ENCODE results near the gene SCNN1A. TPM values are rescaled to one million over a fixed set of nuclear protein-coding genes. Genes with fewer than 3 reads are reported as not detected.
"Not testable (repeated sequence)": the region's sequence is repeated elsewhere in the genome, so short reads cannot be mapped to it uniquely, and the experiment has no call there.

Gene SCNN1A
- total and polyA plus RNA-seq, 2 experiments from 2014 or later: 21.7 to 28.4 TPM

DNA sequence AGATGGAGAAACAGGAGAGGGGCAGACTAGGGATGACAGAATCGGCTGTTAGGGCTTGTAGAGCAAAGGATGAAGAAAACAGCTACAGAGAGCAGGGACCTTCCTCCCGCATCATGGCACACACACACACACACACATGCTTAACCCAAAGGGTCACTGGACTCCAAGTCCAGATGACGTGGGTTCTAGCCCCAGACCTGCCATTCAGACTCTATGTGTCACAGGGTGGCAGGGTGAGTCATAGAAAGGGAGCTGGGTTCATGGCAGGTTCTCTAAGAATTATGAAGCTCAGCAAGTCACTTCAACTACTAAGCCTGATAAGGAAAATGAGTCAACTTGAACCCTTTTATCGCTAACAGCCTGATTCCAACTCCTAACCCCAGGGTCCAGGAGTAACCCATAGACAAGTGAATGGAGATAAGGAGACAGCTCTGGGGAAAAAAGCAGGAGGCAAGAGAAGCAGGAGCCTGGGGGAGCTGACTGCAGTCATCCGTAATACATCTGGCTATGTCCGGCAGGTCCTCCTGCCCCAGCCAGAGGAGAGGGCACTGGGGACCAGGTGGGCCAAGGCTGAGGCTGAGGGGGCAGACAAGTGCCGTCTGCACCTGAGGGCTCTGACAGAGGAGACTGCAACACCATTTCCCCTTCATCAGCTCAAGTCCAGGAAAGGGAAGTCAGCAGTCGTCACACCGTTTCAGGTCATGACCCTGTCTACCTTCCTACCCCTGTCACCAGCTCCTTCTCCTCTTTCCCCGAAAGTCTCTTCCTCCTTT, 29.9 kb downstream of the SCNN1A start:
- peak; percentile 88 for DNase-seq (ENCODE audit: low spot score)
- Histone ChIP-seq H3K4me1 (ENCODE audit: insufficient read depth) (peaks cover 29% of the 10 kb centered on the region), H3K27me3 (no peaks in the 10 kb centered on the region), H3K36me3 (replicated peaks; ENCODE audit: insufficient read depth, low read depth) (no peaks in the 10 kb centered on the region), H3K9me2 (replicated peaks; ENCODE audit: insufficient read depth) (no peaks in the 10 kb centered on the region), H3K4me3 (no peak overlapping the region), H3K9me3 (ENCODE audit: low read depth) (no peaks in the 10 kb centered on the region), H4K20me1 (ENCODE audit: insufficient read depth, poor library complexity, severe bottlenecking) (no peaks in the 10 kb centered on the region), H2AFZ (no peak overlapping the region), H3K4me2 (peak overlapping the region; percentile 28), H3K27ac (peak overlapping the region; percentile 78), H3K79me2 (peaks cover 22% of the 10 kb centered on the region)
- TF ChIP-seq EZH2phosphoT487 (IDR thresholded peaks at IDR 0.05; ENCODE audit: low read depth, severe bottlenecking, unreplicated experiment) (no peak), EZH2 (IDR thresholded peaks at IDR 0.05; ENCODE audit: borderline replicate concordance) (no peak)
- TF ChIP-seq, protein P1, sequence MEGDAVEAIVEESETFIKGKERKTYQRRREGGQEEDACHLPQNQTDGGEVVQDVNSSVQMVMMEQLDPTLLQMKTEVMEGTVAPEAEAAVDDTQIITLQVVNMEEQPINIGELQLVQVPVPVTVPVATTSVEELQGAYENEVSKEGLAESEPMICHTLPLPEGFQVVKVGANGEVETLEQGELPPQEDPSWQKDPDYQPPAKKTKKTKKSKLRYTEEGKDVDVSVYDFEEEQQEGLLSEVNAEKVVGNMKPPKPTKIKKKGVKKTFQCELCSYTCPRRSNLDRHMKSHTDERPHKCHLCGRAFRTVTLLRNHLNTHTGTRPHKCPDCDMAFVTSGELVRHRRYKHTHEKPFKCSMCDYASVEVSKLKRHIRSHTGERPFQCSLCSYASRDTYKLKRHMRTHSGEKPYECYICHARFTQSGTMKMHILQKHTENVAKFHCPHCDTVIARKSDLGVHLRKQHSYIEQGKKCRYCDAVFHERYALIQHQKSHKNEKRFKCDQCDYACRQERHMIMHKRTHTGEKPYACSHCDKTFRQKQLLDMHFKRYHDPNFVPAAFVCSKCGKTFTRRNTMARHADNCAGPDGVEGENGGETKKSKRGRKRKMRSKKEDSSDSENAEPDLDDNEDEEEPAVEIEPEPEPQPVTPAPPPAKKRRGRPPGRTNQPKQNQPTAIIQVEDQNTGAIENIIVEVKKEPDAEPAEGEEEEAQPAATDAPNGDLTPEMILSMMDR (IDR thresholded peaks at IDR 0.05; ENCODE audit: poor library complexity): no peak
- WGBS (ENCODE audit: low lambda C conversion rate, missing lambda C conversion rate): 58% methylated on average over 10 of the region's 10 CpGs

DNA sequence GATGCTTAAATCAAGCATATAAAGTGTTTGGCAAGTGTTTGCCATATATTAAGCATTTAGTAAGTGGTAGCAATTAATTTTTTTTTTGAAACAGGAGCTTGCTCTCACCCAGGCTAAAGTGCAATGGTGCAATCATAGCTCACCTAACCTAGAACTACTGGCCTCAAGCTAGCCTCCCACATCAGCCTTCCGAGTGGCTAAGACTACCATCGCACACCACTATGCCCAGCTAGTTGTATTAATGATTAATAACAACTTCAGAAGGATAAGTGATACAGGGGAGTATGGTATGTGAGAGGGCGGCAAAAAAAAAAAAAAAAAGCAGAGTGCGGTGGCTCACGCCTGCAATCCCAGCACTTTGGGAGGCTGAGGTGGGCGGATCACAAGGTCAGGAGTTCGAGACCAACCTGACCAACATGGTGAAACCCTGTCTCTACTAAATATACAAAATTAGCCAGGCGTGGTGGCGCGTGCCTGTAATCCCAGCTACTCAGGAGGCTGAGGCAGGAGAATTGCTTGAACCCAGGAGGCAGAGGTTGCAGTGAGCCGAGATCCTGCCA, 31.2 kb downstream of the SCNN1A start:
- H3K4me3 ChIP-seq; H4K20me1 ChIP-seq (ENCODE audit: insufficient read depth, poor library complexity, severe bottlenecking); H3K27ac ChIP-seq; DNase-seq (ENCODE audit: low spot score); H3K27me3 ChIP-seq; H3K9me3 ChIP-seq (ENCODE audit: low read depth); H3K9me2 ChIP-seq (replicated peaks; ENCODE audit: insufficient read depth); H3K4me2 ChIP-seq; H2AFZ ChIP-seq; H3K36me3 ChIP-seq (replicated peaks; ENCODE audit: insufficient read depth, low read depth): not testable (repeated sequence)
- 100% methylated on average over 11 of the region's 11 CpGs for WGBS (ENCODE audit: low lambda C conversion rate, missing lambda C conversion rate)
- Histone ChIP-seq H3K4me1 (ENCODE audit: insufficient read depth) (peaks cover 33% of the 10 kb centered on the region), H3K79me2 (peaks cover 35% of the 10 kb centered on the region)

GRCh38 chr12:6343518-6343917, 31.8 kb downstream of the SCNN1A start:
- peaks cover 13% of the 10 kb centered on the region for H4K20me1 ChIP-seq (ENCODE audit: insufficient read depth, poor library complexity, severe bottlenecking)
- WGBS (ENCODE audit: low lambda C conversion rate, missing lambda C conversion rate): 57% methylated on average over 5 of the region's 5 CpGs
- peaks cover 40% of the 10 kb centered on the region for H3K4me1 ChIP-seq (ENCODE audit: insufficient read depth)
- H3K4me2 ChIP-seq: no peak overlapping the region
- peak overlapping the region; percentile 99 for H3K27ac ChIP-seq
- DNase-seq (ENCODE audit: low spot score): no peak
- H3K9me3 ChIP-seq (ENCODE audit: low read depth): no peaks in the 10 kb centered on the region
- H3K36me3 ChIP-seq (replicated peaks; ENCODE audit: insufficient read depth, low read depth): no peaks in the 10 kb centered on the region
- H3K9me2 ChIP-seq (replicated peaks; ENCODE audit: insufficient read depth): no peaks in the 10 kb centered on the region
- TF ChIP-seq EZH2phosphoT487 (IDR thresholded peaks at IDR 0.05; ENCODE audit: low read depth, severe bottlenecking, unreplicated experiment): no peak
- TF ChIP-seq EZH2 (IDR thresholded peaks at IDR 0.05; ENCODE audit: borderline replicate concordance): no peak
- TF ChIP-seq, protein P1 (IDR thresholded peaks at IDR 0.05; ENCODE audit: poor library complexity): no peak
- H3K27me3 ChIP-seq: no peaks in the 10 kb centered on the region
- peaks cover 42% of the 10 kb centered on the region for H3K79me2 ChIP-seq
- H2AFZ ChIP-seq: peak overlapping the region; percentile 39
- H3K4me3 ChIP-seq: no peak overlapping the region

DNA sequence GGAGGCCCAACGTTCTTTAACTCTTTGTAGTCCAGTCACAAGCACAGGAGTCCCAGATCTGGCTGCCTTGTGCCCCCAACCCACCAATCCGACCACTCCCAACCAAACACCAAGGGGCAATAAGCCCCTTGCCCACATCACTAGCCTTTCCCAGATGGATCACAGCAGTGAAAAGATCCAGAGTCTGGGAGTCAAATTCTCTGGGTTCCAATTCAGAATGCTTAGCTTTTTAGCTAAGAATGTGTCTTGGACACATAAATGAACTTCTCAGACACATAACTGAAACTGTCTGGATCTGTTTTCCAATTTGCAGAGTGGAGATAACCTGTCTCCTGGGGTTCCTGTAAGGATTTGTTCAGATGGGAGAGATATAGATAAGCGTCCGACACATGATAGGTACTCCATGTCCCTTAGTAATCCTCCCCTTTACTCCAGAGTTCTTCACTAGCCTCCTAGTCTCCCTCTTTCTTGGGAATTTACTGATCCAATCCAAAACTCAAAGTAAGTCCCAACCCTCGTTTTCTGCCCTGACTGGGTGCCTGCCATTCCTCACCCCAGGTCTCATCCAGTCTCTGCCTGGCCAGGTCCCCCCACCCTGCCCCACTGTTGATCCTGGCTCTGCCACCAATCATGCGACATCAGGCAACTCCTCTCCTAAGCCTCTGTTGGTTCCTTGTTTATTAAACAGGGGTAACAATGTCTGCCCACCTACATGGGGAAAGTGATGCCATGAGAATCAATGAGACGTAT, 33.0 kb downstream of the SCNN1A start:
- no peaks in the 10 kb centered on the region for H3K9me3 ChIP-seq (ENCODE audit: low read depth)
- peaks cover 51% of the 10 kb centered on the region for H3K4me1 ChIP-seq (ENCODE audit: insufficient read depth)
- H3K4me3 ChIP-seq: no peak overlapping the region
- peak overlapping the region; percentile 99 for H3K27ac ChIP-seq
- no peaks in the 10 kb centered on the region for H3K36me3 ChIP-seq (replicated peaks; ENCODE audit: insufficient read depth, low read depth)
- no peaks in the 10 kb centered on the region for H3K27me3 ChIP-seq
- peaks cover 13% of the 10 kb centered on the region for H4K20me1 ChIP-seq (ENCODE audit: insufficient read depth, poor library complexity, severe bottlenecking)
- 45% methylated on average over 7 of the region's 7 CpGs for WGBS (ENCODE audit: low lambda C conversion rate, missing lambda C conversion rate)
- peaks cover 54% of the 10 kb centered on the region for H3K79me2 ChIP-seq
- TF ChIP-seq EZH2phosphoT487 (IDR thresholded peaks at IDR 0.05; ENCODE audit: low read depth, severe bottlenecking, unreplicated experiment) (no peak), EZH2 (IDR thresholded peaks at IDR 0.05; ENCODE audit: borderline replicate concordance) (no peak)
- TF ChIP-seq, protein P1 (IDR thresholded peaks at IDR 0.05; ENCODE audit: poor library complexity): no peak
- peak overlapping the region; percentile 16 for H2AFZ ChIP-seq
- DNase-seq (ENCODE audit: low spot score): no peak
- peak overlapping the region; percentile 82 for H3K4me2 ChIP-seq
- no peaks in the 10 kb centered on the region for H3K9me2 ChIP-seq (replicated peaks; ENCODE audit: insufficient read depth)
